ENCODE measurements around the gene ZWILCH. TPM values are rescaled to one million over a fixed set of nuclear protein-coding genes. Genes with fewer than 3 reads are reported as not detected.
"Not testable (repeated sequence)": the region's sequence is repeated elsewhere in the genome, so short reads cannot be mapped to it uniquely, and the experiment has no call there.

Gene ZWILCH
- polyA plus RNA-seq, 1 experiment: 18.1 TPM

DNA sequence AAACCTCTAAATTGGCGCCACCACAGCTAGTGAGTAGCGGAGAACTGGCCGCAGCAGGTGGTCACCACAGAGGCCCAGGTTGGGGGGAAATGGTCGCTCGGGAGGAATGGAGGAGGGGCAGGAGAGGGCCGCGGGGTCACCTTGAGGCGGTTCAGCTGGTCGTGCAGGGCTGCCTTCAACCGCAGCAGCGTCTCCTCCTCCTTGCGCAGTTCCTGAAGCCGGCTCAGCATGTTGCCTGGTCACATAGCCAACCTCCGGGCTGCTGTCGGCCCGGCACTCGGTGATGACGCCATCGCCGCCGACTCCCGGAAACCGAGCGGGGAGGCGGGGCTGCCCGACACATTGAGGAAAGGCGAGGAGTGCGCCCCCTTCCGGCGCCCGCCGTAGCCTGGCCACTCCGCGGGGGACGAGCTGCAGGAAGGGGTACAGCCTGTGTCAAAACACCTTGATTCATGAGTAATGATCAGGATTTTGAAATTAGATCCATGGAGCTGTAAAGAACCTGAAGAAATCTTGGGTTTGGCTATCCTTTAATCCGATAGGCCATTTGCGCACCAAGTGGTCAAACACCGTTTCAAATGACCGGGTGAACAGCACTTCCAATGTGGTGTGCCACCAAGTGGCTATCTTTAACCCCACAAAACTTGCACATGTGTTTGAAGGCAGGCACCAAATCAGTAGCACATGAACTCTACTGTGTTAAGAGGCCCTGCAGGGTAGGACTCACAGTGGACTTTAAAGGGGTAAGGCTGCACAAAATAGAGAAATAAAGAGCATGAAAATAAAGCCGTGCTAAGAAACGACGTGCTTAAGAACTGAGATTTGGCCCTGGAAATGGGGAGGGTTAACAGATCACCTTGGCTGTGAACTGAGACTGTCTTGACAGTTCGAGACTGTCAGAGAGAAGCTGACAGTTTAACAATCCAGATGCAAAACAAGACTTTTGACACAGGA is 7.3 kb upstream of the ZWILCH start, which contains the start of gene SNAPC5:
Gene SNAPC5 (minus strand): TSS at position 261 of the 954 bp plus-strand sequence. CDS start 31 bp downstream, at position 230.
- peak; percentile 82 for DNase-seq (ENCODE audit: low read depth, low spot score)
- CTCF ChIA-PET: interaction anchor here (0.5 to 3.8 kb wide), 35 partner anchors 9 to 886 kb away, joined by 3 to 44 read pairs (median 4); partner anchors contain the start of genes INTS14, LCTL and MAP2K1
- Histone ChIP-seq H3K9me3 (ENCODE audit: control insufficient read depth, insufficient read depth, low read length) (no peaks in the 10 kb centered on the region), H3K4me3 (ENCODE audit: low read depth, low read length) (peak within 1 kb of the TSS; percentile 97), H3K27me3 (ENCODE audit: control insufficient read depth, insufficient read depth, low read length) (no peaks in the 10 kb centered on the region), H3K27ac (ENCODE audit: low read depth, low read length) (peak within 1 kb of the TSS; percentile 63)
- TF ChIP-seq, protein P1, sequence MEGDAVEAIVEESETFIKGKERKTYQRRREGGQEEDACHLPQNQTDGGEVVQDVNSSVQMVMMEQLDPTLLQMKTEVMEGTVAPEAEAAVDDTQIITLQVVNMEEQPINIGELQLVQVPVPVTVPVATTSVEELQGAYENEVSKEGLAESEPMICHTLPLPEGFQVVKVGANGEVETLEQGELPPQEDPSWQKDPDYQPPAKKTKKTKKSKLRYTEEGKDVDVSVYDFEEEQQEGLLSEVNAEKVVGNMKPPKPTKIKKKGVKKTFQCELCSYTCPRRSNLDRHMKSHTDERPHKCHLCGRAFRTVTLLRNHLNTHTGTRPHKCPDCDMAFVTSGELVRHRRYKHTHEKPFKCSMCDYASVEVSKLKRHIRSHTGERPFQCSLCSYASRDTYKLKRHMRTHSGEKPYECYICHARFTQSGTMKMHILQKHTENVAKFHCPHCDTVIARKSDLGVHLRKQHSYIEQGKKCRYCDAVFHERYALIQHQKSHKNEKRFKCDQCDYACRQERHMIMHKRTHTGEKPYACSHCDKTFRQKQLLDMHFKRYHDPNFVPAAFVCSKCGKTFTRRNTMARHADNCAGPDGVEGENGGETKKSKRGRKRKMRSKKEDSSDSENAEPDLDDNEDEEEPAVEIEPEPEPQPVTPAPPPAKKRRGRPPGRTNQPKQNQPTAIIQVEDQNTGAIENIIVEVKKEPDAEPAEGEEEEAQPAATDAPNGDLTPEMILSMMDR (IDR thresholded peaks at IDR 0.05; ENCODE audit: low read depth, low read length): peak; percentile 97
- POLR2A ChIA-PET: interaction anchor here (0.9 to 3.5 kb wide), 3 partner anchors 68 to 111 kb away, joined by 3 to 20 read pairs (median 3); partner anchors contain the start of genes LCTL and MAP2K1

DNA sequence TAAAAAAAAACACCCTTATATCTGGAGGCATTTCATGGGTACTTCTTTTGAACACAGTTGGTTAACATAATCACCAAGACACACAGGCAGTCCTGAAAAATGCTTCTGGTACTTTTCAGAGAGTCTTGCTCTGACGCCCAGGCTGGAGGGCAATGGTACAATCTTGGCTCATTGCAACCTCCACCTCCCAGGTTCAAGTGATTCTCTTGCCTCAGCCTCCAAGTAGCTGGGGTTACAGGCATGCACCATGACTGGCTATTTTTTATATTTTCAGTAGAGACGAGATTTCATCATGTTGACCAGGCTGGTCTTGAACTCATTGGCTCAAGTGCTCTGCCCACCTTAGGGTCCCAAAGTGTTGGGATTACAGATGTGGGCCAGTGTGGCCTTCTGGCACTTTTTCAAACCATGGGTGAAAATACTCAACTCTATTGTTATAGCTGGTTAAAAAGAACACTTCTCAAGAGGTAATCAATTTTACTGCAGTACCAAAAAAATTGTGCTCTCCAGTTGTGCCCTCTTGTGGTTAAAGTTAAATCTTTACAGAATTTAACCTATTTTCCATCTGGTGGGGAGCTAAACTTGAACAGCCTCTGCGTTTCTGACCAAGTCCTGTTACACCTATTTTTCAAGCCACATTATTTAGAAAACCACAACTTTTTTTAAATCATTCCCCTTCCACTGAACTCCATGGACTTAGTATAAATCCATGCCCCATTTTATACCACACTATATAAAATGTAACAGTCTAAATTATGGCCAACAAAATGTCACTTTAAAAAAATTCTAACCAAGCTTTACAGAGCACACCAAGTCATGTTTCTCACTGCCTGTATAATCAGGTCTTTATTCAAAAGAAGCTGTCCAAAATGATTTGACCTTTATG is 6.4 kb upstream of the ZWILCH start:
- Histone ChIP-seq H3K27me3 (ENCODE audit: control insufficient read depth, insufficient read depth, low read length) (no peaks in the 10 kb centered on the region), H3K9me3 (ENCODE audit: control insufficient read depth, insufficient read depth, low read length) (no peaks in the 10 kb centered on the region), H3K4me3 (ENCODE audit: low read depth, low read length) (no peak overlapping the region), H3K27ac (ENCODE audit: low read depth, low read length) (peak overlapping the region; percentile 63)
- CTCF ChIA-PET: interaction anchor here (0.6 to 3.8 kb wide), 34 partner anchors 8 to 1604 kb away, joined by 3 to 44 read pairs (median 4); partner anchors contain the start of genes LCTL, MAP2K1 and TIPIN
- TF ChIP-seq, protein P1 (IDR thresholded peaks at IDR 0.05; ENCODE audit: low read depth, low read length): peak; percentile 57
- POLR2A ChIA-PET: interaction anchor here (0.8 to 3.5 kb wide), 3 partner anchors 39 to 112 kb away, joined by 3 to 20 read pairs (median 3); partner anchors contain the start of gene MAP2K1
- no peak for DNase-seq (ENCODE audit: low read depth, low spot score)

DNA sequence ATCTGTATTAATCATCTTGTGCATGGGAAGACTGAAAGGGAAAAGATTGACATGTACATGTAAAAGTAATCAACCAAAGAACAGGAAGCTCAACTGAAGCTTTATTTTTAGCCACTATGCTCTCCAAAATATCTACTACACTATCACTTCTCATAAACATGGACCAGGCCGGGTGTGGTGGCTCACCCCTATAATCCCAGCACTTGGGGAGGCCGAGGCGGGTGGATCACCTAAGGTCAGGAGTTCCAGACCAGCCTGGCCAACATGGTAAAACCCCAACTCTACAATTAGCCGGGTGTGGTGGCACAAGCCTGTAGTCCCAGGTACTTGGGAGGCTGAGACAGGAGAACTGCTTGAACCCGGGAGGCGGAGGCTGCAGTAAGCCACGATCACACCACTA is 4.8 kb upstream of the ZWILCH start:
- DNase-seq (ENCODE audit: low read depth, low spot score); H3K4me3 ChIP-seq (ENCODE audit: low read depth, low read length); POLR2A ChIA-PET; H3K9me3 ChIP-seq (ENCODE audit: control insufficient read depth, insufficient read depth, low read length); H3K27ac ChIP-seq (ENCODE audit: low read depth, low read length); H3K27me3 ChIP-seq (ENCODE audit: control insufficient read depth, insufficient read depth, low read length): not testable (repeated sequence)
- CTCF ChIA-PET: interaction anchor here (1.1 kb wide), 1 partner anchor 114 kb away, joined by 6 read pairs; the partner anchor contains the start of gene MAP2K1

DNA sequence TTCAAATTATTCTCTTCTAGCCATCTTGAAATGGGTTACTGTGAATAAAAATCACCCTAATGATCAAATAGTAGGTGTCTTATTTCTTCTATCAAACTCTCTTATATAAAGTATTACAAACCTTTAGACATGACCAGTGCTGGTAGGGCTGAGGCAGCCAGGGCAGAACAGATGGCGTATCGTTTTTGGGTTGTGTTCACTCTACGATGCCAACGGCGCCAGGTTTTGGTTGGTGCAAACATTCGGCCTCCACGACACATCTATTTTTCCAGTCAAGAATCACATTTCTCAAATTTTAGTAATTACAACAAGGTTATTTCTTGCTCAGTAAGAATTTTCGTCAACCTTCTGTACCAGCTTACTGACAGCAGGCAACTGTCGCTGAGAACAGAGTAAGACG is 2.6 kb upstream of the ZWILCH start:
- CTCF ChIA-PET: no interaction called here
- POLR2A ChIA-PET: no interaction called here
- Histone ChIP-seq H3K27ac (ENCODE audit: low read depth, low read length) (no peak overlapping the region), H3K4me3 (ENCODE audit: low read depth, low read length) (peak overlapping the region; percentile 97), H3K27me3 (ENCODE audit: control insufficient read depth, insufficient read depth, low read length) (no peaks in the 10 kb centered on the region), H3K9me3 (ENCODE audit: control insufficient read depth, insufficient read depth, low read length) (no peaks in the 10 kb centered on the region)
- DNase-seq (ENCODE audit: low read depth, low spot score): no peak
- TF ChIP-seq, protein P1 (IDR thresholded peaks at IDR 0.05; ENCODE audit: low read depth, low read length): no peak

DNA sequence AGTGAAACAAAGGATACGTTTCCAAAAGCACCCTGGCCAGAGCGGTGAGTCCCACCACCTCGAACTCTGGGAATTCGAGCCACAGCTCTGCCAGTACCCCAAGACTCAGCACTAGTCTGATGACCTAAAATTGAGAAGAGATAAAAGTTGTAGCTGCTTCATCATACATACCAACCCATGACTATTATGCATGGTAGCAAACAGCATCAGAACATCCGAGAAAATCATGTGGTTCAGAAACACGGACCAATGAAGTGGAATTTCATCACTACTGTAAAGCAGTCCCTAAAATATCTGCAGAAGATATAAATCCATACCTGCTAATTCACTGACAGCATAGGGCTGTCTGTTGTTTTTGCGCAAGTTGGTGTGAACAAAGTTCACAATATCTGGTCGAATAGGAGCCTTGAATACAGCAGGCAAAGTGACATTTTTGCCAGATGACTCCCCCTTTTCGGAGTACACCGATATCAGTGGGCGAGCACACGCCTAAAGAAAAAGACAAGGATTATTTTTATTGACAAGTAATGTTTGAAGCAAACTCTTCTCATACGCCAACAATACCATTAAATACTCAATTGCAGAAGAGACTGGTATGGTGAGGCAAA is 2.0 kb upstream of the ZWILCH start:
- H3K9me3 ChIP-seq (ENCODE audit: control insufficient read depth, insufficient read depth, low read length); POLR2A ChIA-PET; H3K27ac ChIP-seq (ENCODE audit: low read depth, low read length); H3K27me3 ChIP-seq (ENCODE audit: control insufficient read depth, insufficient read depth, low read length); DNase-seq (ENCODE audit: low read depth, low spot score): not testable (repeated sequence)
- CTCF ChIA-PET: interaction anchor here (1.7 kb wide), 1 partner anchor 64 kb away, joined by 6 read pairs; no protein-coding TSS in a partner anchor
- H3K4me3 ChIP-seq (ENCODE audit: low read depth, low read length): peak overlapping the region; percentile 97
